PC-3 (cell line): ENCODE measurements around the gene TTC39A. TPM values are rescaled to one million over a fixed set of nuclear protein-coding genes. Genes with fewer than 3 reads are reported as not detected.

Source experiments
- ATAC-seq: fragments of 200-7000 bp; cut with Tn5 transposase; 2 replicates; pipeline ENCODE4 v1.9.1; 2020; ENCODE audit warnings: mild to moderate bottlenecking, moderate library complexity
- BruUV-seq: library from RNA; stranded (reverse); fragments of 400-500 nt; replicated peaks from 2 replicates; lab custom pipeline; 2021; lab: Mats Ljungman, UMichigan
- CTCF ChIA-PET: fragments of 300-600 bp; sonication (Branson Sonifier 250); formaldehyde crosslinking; loops from one replicate; lab custom pipeline; 2022; ENCODE audit warnings: antibody characterized with exemption; lab: Charles Lee
- POLR2A ChIA-PET: fragments of 300-600 bp; sonication (Branson Sonifier 250); formaldehyde crosslinking; loops from one replicate; lab custom pipeline; 2022; ENCODE audit warnings: antibody characterized with exemption; ENCODE audit not compliant: unreplicated experiment; lab: Charles Lee
- DNase-seq: peaks from one replicate; pipeline ENCODE4 v3.0.0-alpha.2; 2015
- H2AFZ ChIP-seq: fragments of 300-600 bp; sonication (generic); 2 replicates; pipeline ENCODE4 v1.6.0; 2016; ENCODE audit warnings: antibody characterized with exemption, low read length
- H3F3A ChIP-seq: fragments of 300-600 bp; sonication (generic); one replicate; pipeline ENCODE4 v1.6.0; 2017; ENCODE audit warnings: antibody characterized with exemption, low read length, control low read depth, mild to moderate bottlenecking; ENCODE audit not compliant: unreplicated experiment
- H3K27ac ChIP-seq: fragments of 300-600 bp; sonication (generic); 2 replicates; pipeline ENCODE4 v1.5.1; 2016; ENCODE audit warnings: mild to moderate bottlenecking, low read length
- H3K27me3 ChIP-seq: fragments of 300-600 bp; sonication (generic); 2 replicates; pipeline ENCODE4 v1.6.1; 2016; ENCODE audit warnings: low read length, mixed read lengths
- H3K36me3 ChIP-seq: fragments of 300-600 bp; sonication (generic); 2 replicates; pipeline ENCODE4 v1.6.1; 2016; ENCODE audit warnings: low read depth, mixed run types, low read length, mixed read lengths
- H3K4me1 ChIP-seq: fragments of 300-600 bp; sonication (generic); 2 replicates; pipeline ENCODE4 v1.5.1; 2016; ENCODE audit warnings: low read length; ENCODE audit not compliant: insufficient read depth
- H3K4me2 ChIP-seq: fragments of 300-600 bp; sonication (generic); 2 replicates; pipeline ENCODE4 v1.6.0; 2016; ENCODE audit warnings: low read length
- H3K4me3 ChIP-seq: fragments of 300-600 bp; sonication (generic); 2 replicates; pipeline ENCODE4 v1.5.1; 2016; ENCODE audit warnings: mild to moderate bottlenecking, low read length, mixed read lengths
- H3K79me2 ChIP-seq: fragments of 300-600 bp; sonication (generic); 2 replicates; pipeline ENCODE4 v1.6.1; 2017; ENCODE audit warnings: low read length, mixed read lengths
- H3K9ac ChIP-seq: fragments of 300-600 bp; sonication (generic); 2 replicates; pipeline ENCODE4 v1.6.0; 2016; ENCODE audit warnings: mild to moderate bottlenecking, low read length
- H3K9me2 ChIP-seq: fragments of 300-600 bp; sonication (generic); replicated peaks from 2 replicates; pipeline ENCODE4 v1.6.1; 2016; ENCODE audit warnings: mixed run types, low read length, mixed read lengths
- H3K9me3 ChIP-seq: fragments of 300-600 bp; sonication (generic); 2 replicates; pipeline ENCODE4 v1.6.1; 2016; ENCODE audit warnings: low read length, mixed read lengths
- H4K20me1 ChIP-seq: fragments of 300-600 bp; sonication (generic); 2 replicates; pipeline ENCODE4 v1.6.1; 2016; ENCODE audit warnings: low read length, mixed read lengths
- EZH2 ChIP-seq: fragments of 300-600 bp; sonication (generic); IDR thresholded peaks from one replicate; pipeline ENCODE4 v1.6.1; 2017; ENCODE audit warnings: antibody characterized with exemption, mild to moderate bottlenecking, low read length; ENCODE audit not compliant: unreplicated experiment
- EZH2phosphoT487 ChIP-seq: fragments of 300-600 bp; sonication (generic); IDR thresholded peaks from 2 replicates; pipeline ENCODE4 v1.6.1; 2018; ENCODE audit warnings: mild to moderate bottlenecking, antibody characterized with exemption, low read length, borderline replicate concordance
- intact Hi-C: fragments of 100-400 bp; cut with micrococcal nuclease; formaldehyde crosslinking; loops from 2 replicates; pipeline ENCODE4 v1.9.0; 2023
- total RNA-seq: library from RNA; depleted of rRNA; stranded (reverse); fragments of >200 nt; gene quantifications from 2 replicates; pipeline ENCODE4 v1.2.3, GENCODE V29; 2014
- TF ChIP-seq, protein P1 (sequence below): fragments of 300-600 bp; sonication (generic); conservative IDR thresholded peaks from 2 replicates; pipeline ENCODE4 v1.5.1; 2017; ENCODE audit warnings: antibody characterized with exemption, low read depth, mild to moderate bottlenecking, low read length

Gene TTC39A
- total RNA-seq, 1 experiment from 2014 or later: 11.1 TPM

DNA sequence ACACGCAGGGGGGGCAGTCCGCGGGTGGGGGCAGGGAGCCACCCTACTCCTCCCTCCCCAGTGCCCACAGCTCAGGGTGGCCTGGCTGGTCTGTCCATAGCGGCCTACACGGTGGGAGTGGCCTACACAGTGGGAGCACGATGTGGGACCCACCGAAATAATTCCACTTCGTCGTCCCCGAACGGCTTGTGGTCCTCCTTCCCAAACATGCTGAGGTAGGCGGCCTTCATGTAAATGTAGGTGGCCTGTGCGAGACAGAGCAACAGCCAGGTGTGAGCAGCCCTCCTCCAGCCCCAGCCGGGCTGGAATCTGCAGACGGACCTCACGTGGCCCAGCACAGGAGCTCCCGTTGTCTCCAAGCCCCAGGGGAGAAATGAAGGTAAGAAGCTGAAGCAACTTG is 34.4 kb downstream of the TTC39A start:
- no peak overlapping the region for H3K4me2 ChIP-seq
- no peaks in the 10 kb centered on the region for H3K79me2 ChIP-seq
- no peak overlapping the region for H3K27ac ChIP-seq
- H3K36me3 ChIP-seq: no peaks in the 10 kb centered on the region
- ChIA-PET CTCF (no interaction called here), POLR2A (no interaction called here)
- DNase-seq: no peak
- H3K4me1 ChIP-seq: 0 out of 2 replicates have a peak, but pooled peaks cover 4% of the 10 kb centered on the region
- no peaks in the 10 kb centered on the region for H4K20me1 ChIP-seq
- BruUV-seq: no TSS peak
- ATAC-seq: no peak
- no peaks in the 10 kb centered on the region for H3F3A ChIP-seq
- no peaks in the 10 kb centered on the region for H3K27me3 ChIP-seq
- H3K9me2 ChIP-seq: no peaks in the 10 kb centered on the region
- intact Hi-C loops: loop anchor here (2.0 to 5.0 kb wide), 2 partner anchors 59 to 103 kb away; partner anchors contain the start of gene RNF11
- H3K4me3 ChIP-seq: no peak overlapping the region
- no peak overlapping the region for H3K9ac ChIP-seq
- no peak overlapping the region for H2AFZ ChIP-seq
- no peaks in the 10 kb centered on the region for H3K9me3 ChIP-seq
- no peak for TF ChIP-seq EZH2phosphoT487
- TF ChIP-seq, protein P1, sequence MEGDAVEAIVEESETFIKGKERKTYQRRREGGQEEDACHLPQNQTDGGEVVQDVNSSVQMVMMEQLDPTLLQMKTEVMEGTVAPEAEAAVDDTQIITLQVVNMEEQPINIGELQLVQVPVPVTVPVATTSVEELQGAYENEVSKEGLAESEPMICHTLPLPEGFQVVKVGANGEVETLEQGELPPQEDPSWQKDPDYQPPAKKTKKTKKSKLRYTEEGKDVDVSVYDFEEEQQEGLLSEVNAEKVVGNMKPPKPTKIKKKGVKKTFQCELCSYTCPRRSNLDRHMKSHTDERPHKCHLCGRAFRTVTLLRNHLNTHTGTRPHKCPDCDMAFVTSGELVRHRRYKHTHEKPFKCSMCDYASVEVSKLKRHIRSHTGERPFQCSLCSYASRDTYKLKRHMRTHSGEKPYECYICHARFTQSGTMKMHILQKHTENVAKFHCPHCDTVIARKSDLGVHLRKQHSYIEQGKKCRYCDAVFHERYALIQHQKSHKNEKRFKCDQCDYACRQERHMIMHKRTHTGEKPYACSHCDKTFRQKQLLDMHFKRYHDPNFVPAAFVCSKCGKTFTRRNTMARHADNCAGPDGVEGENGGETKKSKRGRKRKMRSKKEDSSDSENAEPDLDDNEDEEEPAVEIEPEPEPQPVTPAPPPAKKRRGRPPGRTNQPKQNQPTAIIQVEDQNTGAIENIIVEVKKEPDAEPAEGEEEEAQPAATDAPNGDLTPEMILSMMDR: no peak
- no peak for TF ChIP-seq EZH2

DNA sequence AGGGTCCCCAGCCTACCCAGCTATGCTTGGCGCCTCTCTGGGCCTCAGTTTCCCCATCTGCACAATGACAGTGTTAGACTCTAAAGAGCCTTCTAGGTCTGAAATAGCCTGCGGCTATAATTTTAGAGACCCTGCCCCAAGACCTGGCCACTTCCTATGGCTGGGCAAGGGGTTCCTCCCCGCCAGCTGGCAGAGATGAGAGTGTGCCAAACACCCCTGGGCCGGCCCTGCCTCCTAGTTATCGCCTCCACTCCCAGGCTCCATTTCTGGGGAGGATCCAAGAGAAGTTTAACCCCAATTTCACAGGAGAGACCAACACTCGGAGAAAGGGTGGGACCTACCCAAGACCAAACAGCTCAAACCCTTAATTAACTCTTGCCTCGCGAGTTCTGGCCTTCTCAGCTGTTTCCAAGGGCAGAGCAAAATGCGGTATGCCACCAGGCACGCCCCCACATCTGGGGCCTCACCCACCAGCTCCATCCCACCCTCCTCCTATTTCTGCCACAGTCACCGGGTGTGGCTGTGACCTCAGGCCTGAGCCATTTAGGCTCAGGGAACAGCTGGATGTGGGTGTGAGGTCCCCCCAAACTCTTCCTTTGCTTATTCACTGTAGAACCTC is 35.7 kb downstream of the TTC39A start:
- Histone ChIP-seq H3K9ac (no peak overlapping the region), H3K4me2 (no peak overlapping the region), H3K4me3 (no peak overlapping the region), H3K27ac (no peak overlapping the region), H3K36me3 (no peaks in the 10 kb centered on the region), H3K79me2 (no peaks in the 10 kb centered on the region), H2AFZ (no peak overlapping the region), H4K20me1 (no peaks in the 10 kb centered on the region), H3F3A (no peaks in the 10 kb centered on the region), H3K4me1 (0 out of 2 replicates have a peak, but pooled peaks cover 4% of the 10 kb centered on the region), H3K27me3 (no peaks in the 10 kb centered on the region), H3K9me3 (no peaks in the 10 kb centered on the region), H3K9me2 (no peaks in the 10 kb centered on the region)
- intact Hi-C loops: loop anchor here (5.0 kb wide), 1 partner anchor 57 kb away; the partner anchor contains the start of gene RNF11
- ChIA-PET CTCF (interaction anchor here (0.5 to 0.6 kb wide), 2 partner anchors 366 to 422 kb away, joined by 3 to 7 read pairs; no protein-coding TSS in a partner anchor), POLR2A (no interaction called here)
- TF ChIP-seq, protein P1: no peak
- TF ChIP-seq EZH2 (no peak), EZH2phosphoT487 (no peak)
- BruUV-seq: no TSS peak
- ATAC-seq (no peak), DNase-seq (no peak)

DNA sequence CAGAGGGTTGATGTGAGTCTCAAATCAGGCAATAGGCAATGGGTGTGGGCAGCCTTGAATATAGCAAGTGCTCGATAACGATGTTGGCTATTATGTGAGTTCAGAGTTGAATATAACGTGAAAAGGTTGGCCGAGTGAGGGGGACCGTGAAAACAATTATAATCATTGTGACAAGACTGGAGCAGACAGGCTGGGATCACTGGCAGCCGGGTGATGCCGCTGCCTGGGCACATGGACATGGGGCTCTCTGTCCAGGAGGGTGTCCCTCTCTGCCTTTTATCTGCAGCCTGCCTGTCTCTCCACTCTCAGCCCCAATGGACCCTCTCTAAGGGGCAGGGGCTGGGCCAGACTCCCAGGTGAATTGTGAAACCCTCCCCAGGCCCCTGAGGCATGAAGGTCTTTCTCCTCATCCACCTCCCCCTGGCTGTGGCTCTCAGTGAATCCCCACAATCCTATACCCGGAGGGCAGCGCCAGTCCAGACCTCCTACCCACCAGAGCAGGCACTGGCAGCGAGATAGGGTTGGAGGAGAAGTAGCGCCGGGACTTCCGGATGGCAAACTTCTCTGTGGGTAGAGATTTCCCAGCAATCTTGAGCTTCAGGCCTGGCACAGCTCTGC is 36.4 kb downstream of the TTC39A start:
- ChIA-PET POLR2A (no interaction called here), CTCF (no interaction called here)
- no peak for DNase-seq
- intact Hi-C loops: no loop called here
- TF ChIP-seq, protein P1: no peak
- TF ChIP-seq EZH2 (no peak), EZH2phosphoT487 (no peak)
- Histone ChIP-seq H3K36me3 (no peaks in the 10 kb centered on the region), H3F3A (no peaks in the 10 kb centered on the region), H4K20me1 (no peaks in the 10 kb centered on the region), H3K9ac (no peak overlapping the region), H3K27me3 (no peaks in the 10 kb centered on the region), H2AFZ (no peak overlapping the region), H3K9me2 (no peaks in the 10 kb centered on the region), H3K4me1 (0 out of 2 replicates have a peak, but pooled peaks cover 4% of the 10 kb centered on the region), H3K79me2 (no peaks in the 10 kb centered on the region), H3K9me3 (no peaks in the 10 kb centered on the region), H3K4me3 (no peak overlapping the region), H3K4me2 (no peak overlapping the region), H3K27ac (no peak overlapping the region)
- no peak for ATAC-seq
- no TSS peak for BruUV-seq
